Inflammatory macrophage treated with lipopolysaccharide for 4 hours (primary cell): ENCODE data around the gene MT1B.
A peak's percentile ranks its signal among the peaks of the same experiment; 100 is the strongest.

Experiments
- DNase-seq: peaks from one replicate; pipeline ENCODE4 v3.0.0-alpha.2; 2020

Gene MT1B

DNA sequence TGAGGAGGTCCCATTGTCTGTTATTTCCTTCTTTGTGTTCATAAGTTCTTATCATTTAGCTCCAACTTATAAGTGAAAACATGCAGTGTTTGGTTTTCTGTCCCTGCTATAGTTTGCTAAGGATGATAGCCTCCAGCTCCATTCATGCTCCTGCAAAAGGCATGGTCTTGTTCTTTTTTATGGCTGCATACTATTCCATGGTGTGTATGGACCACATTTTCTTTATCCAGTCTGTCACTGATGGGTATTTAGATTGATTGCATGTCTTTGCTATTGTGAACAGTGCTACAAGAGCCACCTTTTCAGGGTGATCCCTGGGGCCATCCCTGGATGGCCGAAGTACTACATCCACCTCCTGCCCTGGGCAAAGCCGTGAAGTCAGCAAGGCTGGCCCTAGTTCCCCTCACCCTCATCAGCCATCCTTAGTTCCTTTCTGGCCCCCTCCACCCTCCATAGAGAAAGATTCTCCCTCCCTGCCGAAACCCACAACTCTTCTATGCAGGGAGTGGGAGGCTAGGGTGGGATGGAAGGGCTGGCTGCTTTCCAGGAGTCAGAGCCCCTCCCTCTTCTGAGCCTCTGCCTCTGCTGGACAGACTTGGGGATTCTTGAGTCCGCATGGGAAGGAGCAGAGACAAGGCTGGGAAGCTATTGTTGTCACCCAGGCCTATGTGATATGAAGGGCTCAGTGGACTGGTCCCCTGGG lies 38.9 kb downstream of the MT1B start:
- no peak for DNase-seq

DNA sequence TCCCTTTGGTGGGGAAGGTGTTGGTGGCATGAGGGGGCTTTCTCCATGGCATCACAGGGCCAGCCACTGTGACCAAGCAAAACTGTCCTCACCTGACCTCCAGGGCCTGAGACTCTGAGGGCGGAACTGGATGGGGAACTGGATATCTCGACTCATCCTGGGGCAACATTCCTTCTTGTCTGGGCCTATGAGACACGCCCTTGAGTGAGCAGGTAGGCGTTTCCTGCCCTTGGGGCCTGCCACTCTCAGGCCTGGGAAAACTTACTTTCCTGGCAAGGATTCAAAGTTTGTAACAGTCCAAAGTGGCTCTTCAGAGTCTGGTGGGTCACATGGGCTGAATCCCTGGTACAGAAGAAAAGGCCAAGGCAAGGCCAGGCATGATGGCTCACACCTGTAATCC lies 40.2 kb downstream of the MT1B start:
- DNase-seq, result peak; percentile 67

DNA sequence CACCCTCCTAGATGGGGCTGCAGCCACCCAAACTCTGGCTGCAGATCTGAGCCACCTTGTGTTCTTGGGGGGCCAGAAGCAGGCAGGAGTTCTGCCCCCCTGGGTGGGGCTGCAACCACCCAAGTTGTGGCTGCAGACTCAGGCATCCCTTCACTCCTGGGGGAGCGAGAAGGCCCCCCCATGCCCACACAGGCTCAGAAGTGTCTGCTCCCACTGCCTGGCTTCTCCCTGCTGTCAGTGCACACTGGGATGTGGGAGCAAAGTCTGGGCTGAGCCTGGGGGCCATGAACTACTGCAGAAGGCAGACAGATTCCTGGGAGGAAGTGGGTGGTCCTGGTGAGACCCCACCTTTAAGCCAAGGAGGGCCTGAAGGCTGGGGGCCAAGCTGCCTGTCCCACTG lies 43.6 kb downstream of the MT1B start:
- no peak for DNase-seq

DNA sequence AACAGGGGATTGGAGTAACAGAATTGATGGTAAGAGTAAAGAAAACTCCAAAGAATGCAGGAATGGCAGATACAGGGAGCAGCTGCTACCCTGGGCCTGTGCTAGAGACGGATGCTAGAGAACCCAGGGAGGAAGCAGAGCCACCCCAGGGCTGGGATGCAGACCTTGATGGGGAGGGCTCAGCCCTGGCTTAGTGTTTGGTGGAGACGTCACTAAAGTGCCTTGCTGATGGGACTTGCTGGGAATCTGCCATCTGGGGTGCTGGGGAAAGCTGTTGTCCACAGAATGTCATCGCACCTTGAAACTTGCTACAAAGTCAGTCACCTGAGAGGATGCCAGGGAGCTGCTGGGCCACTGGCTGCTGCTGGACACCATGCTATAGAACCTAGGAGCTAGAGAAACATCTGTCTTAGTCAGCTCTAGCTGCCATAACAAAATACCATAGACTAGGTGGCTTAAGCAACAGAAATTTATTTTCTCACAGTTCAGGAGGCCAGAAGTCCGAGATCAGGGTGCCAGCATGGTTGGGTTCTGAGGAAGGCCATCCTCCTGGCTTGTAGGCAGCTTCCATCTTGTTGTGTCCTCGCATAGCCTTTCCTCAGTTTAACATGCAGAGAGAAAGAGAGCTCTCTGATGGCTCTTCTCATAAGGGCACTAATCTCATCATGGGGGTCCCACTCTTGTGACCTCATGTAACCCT lies 45.9 kb downstream of the MT1B start:
- DNase-seq, result no peak

DNA sequence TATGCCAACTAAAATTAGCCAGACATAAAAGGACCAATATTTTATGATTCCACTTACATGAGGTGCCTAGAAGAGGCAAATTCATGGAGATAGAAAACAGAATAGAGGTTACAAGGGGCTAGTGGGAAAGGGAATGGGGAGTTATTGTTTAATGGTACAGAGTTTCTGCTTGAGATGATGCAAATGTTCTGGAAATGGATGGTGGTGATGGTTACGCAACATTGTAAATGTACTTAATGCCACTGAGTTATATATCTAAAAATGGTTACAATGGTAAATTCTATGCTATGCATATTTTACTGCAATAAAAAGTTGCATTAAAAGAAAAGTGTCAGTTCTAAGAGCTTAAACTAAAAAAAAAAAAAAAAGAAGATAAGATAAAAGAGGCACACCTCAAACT lies 48.5 kb downstream of the MT1B start:
- DNase-seq, result no peak

DNA sequence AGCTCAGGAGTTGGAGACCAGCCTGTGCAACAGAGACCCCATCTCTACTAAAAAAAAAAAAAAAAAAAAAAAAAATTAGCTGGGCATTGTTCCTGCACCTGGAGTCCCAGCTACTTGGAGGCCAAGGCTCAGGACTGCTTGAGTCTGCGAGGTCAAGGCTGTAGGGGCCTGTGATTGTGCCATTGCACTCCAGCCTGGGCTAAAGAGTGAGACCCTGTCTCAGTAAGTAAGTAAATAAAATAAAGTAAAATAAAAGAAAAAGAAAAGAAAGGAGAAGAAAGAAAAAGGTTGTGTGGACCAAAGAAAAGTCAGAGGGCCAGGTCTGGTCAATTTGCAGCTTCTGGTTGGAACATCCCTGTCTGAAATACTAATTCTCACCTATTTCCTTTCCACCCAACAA lies 48.9 kb downstream of the MT1B start:
- DNase-seq, result no peak

DNA sequence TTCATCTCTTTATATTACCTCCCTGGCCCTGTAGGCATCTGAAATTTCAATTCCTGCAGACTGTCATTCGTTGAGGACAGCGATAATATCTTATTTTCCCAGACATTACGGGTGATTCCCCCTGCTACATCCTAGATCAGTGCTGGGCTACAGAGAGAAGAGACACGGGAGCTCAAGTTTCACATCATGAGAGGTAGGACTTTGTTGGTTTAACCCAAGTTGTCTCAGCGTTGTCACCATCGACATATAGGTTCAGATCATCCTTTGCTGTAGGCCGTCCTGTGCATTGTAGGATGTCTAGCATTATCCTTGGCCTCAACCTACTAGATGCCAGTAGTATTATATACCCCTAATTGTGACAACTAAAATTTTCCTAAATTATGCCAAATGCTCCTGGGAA lies 49.8 kb downstream of the MT1B start:
- no peak for DNase-seq
